GM15510 (cell line): ENCODE measurements around the gene WWTR1.

Experiments used
- POLR2A ChIP-seq: IDR thresholded peaks from 3 replicates; pipeline ENCODE4 v1.6.1; 2011; ENCODE audit warnings: borderline replicate concordance; ENCODE audit not compliant: insufficient read length; ENCODE audit errors: extremely low read depth

WWTR1 gene

DNA sequence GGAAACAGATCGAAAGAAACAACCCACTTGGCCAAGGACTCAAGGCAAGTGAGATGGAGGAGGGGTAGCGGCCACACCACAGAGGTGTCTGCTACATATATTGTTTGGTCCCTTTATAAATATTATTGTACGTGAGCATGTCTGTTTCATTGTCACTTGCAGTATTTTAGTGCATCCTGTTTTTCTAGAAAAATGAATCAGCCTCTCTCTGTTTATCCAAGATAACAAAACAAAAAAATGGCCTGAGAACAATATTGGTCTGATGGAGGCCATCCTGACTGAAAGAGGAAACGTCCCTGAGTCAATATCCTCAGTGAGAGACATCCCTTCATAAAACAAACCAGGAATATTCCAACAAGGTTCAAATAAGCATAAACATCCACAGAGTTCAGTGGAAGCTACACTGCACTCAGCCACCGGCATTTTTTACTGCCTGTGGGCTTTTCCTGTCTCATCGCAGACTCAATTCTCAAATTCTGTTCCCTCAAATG is 42.0 kb downstream of the WWTR1 start:
- no peak for TF ChIP-seq POLR2A

GRCh38 chr3:149613988-149614387 is 43.8 kb downstream of the WWTR1 start:
- no peak for TF ChIP-seq POLR2A

GRCh38 chr3:149612456-149612855 is 45.4 kb downstream of the WWTR1 start:
- no peak for TF ChIP-seq POLR2A

GRCh38 chr3:149611149-149611548 is 46.7 kb downstream of the WWTR1 start:
- TF ChIP-seq POLR2A: no peak

GRCh38 chr3:149610351-149611105 is 47.3 kb downstream of the WWTR1 start:
- TF ChIP-seq POLR2A: no peak

GRCh38 chr3:149609595-149609994 is 48.2 kb downstream of the WWTR1 start:
- TF ChIP-seq POLR2A: no peak

DNA sequence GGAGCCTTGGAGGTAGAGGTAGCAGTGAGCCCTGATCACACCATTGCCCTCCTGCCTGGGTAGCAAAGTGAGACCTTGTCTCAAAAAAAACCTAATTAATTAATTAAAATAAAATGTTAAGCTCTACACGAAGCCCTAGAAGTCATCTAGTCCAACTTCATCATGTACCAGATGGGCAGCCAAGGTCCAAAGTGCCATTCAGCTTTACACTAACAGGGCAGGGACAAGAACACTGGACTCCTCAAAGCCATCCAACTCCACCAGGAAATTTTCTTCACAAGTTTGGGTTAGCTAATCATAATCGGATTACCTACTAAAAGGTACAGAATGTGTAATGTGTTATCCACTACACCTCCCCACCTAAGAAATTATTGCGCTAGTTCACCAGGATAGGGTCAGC is 48.8 kb downstream of the WWTR1 start:
- no peak for TF ChIP-seq POLR2A

DNA sequence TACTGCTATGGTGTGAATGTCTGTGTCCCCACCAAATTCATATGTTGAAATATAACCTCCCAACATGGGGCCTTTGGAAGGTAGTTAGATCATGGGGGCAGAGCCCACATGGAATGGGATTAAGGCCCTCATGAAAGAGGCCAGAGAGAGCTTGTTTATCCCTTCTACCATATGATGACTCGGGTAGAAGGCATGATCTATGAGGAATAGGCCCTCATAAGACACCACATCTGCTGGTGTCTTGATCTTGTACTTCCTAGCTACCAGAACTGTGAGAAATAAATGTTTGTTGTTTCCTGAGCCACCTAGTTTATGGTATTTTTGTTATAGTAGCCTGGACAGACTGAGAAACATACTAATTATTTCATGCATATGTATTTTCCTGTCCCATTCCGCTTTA is 51.9 kb downstream of the WWTR1 start:
- no peak for TF ChIP-seq POLR2A

DNA sequence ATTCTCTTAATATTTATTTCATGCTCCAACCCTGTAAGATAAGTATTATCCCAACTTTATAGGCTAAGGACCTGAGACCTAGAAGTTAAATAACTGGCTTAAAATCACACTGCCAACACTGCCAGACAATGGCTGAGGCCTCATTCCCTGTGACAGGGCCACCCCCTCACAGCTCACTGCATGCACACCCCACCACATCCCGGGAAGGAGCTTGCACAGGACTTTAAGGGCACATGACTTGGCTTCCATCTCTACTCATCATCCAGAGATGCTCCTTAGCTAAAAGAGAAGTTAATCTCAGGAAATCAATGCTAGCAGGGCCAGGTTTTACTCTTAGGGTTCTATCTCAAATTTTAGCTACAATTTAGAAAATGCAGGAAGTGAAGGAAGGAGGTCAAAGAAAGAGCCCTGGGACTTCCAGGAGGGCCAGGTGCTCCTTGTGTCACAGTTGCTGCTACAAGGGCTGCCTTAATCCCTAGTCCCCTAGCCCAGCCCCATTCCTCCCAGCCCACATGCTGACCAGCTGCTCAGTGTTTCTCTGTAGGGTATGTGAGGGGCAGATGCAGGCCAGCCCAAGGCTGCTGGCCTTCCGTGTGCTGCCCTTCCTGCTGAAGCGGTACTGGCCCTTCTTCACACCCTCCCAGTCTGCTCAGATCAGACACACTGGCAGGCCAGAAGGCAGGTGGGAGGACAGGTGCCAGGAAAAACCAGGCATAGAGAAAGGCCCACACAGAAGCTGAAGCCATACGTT is 53.5 kb downstream of the WWTR1 start:
- no peak for TF ChIP-seq POLR2A

DNA sequence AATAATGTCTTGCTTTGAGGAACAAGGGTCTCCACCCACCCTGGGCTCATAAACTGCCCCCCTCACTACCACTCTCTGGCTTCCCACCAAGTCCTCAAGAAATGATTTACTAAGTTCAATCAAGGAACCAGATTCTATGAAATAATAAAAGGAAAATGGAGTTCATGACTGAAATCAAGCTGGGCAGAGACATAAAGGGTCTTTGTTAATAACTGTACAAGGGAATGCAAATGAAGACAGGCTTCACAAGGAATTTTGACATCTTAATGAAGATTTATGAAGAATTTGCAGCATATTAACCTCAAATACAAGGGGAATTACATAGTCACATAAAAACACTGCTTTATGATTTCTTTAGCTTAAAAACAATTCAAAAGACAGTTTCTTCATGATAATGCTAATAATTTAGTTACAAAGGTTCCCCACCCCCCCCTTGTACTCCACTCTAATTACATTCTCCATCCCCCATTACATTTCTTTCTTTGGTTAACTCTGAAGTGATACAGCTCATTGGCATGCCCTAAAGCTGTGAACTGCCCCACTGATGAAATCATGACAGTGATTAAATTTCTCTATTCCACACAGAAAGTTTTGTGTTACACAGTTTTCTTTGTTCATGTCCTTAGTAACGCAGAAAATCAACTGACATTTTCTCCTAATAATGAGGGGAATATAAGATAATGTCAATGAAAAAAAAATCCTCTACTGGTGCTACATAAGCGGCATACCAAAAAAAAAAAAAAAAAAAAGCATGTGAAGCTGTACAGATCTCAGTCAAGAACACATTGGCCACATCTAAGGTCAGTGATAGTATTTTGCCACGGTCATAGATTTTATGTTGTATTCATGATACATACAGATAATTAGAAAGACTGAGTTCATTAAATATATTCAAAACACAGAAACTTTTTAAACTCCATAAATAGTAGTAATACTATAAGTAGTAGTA is 54.4 kb downstream of the WWTR1 start:
- TF ChIP-seq POLR2A: no peak

GRCh38 chr3:149600634-149601033 is 57.2 kb downstream of the WWTR1 start:
- TF ChIP-seq POLR2A: no peak

DNA sequence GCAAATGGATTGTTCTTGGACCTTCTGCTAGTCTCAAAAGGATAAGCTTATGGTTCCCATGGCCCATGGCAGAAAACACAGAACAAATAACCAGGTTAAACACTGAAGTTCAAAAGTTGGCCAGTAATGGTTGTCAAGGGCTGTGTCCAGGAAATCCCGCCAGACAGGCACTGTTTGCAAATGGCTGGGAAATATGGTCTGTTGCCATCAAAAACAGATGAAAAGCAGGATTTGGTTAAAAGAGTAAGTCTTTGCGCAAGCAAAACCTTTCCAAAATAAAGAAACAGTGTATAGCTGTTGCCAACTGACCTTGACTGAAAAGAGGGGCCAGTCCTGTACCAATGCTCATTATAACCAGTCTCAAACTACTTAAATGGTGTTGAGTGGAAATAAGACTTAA is 58.6 kb downstream of the WWTR1 start:
- TF ChIP-seq POLR2A: no peak

DNA sequence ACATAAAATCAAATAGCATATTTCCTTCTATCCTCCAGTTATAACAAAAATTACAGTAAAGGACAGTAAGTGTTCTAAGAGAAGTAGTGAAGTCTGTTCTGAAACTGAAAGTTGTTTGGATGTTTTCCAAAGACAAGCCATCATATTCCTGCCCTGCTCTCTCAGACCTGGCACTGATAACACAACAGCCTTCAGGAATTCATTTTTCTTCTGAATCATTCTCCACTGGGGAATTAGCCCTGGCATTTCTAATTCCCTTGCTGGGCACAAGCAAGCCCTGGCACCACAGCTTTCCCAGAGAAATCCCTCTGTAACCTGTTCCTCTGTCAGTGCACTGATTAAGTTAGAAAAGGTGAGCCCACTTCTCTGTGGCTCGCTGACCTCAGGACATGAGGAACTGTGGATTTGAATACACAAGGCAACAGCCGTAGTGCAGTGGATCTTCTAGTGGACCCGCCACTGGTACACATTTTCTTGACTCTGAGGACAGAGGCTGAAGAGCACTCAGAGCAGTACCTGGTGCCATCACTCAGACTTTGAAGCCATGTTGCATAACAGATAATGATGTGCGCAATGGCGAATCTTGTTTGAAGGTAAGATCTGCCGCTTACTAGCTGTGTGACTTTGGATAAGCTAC is 61.6 kb downstream of the WWTR1 start:
- TF ChIP-seq POLR2A: no peak

GRCh38 chr3:149593418-149594160 is 64.2 kb downstream of the WWTR1 start:
- no peak for TF ChIP-seq POLR2A

DNA sequence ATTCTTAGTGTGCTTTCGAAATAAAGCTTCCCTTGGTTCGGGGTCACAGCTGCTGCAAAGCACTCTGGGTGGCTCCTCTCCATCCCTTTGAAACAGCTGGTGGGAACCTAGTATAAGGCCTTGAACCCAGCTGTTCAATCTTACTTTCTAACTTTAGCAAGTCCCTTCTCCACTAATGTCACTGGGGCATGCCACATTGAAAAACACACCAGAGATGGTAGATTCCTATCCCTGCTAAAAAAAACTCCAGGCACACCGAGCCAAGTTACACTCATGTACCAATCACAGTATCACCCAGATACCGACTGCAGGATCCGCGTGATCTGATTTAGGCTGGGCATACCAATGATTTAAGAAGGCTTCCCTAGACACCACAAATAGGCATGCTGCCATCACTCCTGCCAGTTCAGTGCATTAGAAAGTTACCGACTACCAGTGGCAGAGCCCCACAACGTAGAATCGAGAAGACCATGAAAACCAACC is 65.0 kb downstream of the WWTR1 start:
- no peak for TF ChIP-seq POLR2A
